Fibroblast of skin of scalp (primary cell): ENCODE results near the gene UBE2E1.
"Not testable (repeated sequence)": the region's sequence is repeated elsewhere in the genome, so short reads cannot be mapped to it uniquely, and the experiment has no call there.

Experiments used
- DNase-seq: peaks from one replicate; pipeline ENCODE4 v3.0.0-alpha.2; 2013

Gene UBE2E1

GRCh38 chr3:23822559-23822958 lies 16.8 kb downstream of the UBE2E1 start:
- DNase-seq: no peak

- DNase-seq: no peak
Observed at GRCh38 chr3:23823620-23824019, 17.9 kb downstream of the UBE2E1 start.

- DNase-seq: no peak
Observed at GRCh38 chr3:23824699-23825444, 19.1 kb downstream of the UBE2E1 start.

GRCh38 chr3:23825802-23826201 lies 20.0 kb downstream of the UBE2E1 start:
- DNase-seq: no peak

- no peak for DNase-seq
Observed at GRCh38 chr3:23826382-23827064, 20.8 kb downstream of the UBE2E1 start.

- no peak for DNase-seq
Observed at GRCh38 chr3:23829242-23829934, 23.6 kb downstream of the UBE2E1 start.

- DNase-seq: no peak
Observed at GRCh38 chr3:23830869-23831484, 25.2 kb downstream of the UBE2E1 start.

- no peak for DNase-seq
Observed at GRCh38 chr3:23831517-23832394, 26.0 kb downstream of the UBE2E1 start.

GRCh38 chr3:23832523-23832922 lies 26.8 kb downstream of the UBE2E1 start:
- DNase-seq: no peak

- peak; percentile 12 for DNase-seq
Observed at GRCh38 chr3:23834082-23834870, 28.5 kb downstream of the UBE2E1 start.

- no peak for DNase-seq
Observed at GRCh38 chr3:23835087-23835486, 29.3 kb downstream of the UBE2E1 start.

- no peak for DNase-seq
Observed at GRCh38 chr3:23835802-23836201, 30.0 kb downstream of the UBE2E1 start.

GRCh38 chr3:23836536-23837230 lies 30.9 kb downstream of the UBE2E1 start:
- no peak for DNase-seq

GRCh38 chr3:23837286-23837685 lies 31.5 kb downstream of the UBE2E1 start:
- DNase-seq: no peak

GRCh38 chr3:23837691-23838090 lies 31.9 kb downstream of the UBE2E1 start:
- DNase-seq: no peak

GRCh38 chr3:23840521-23840920 lies 34.8 kb downstream of the UBE2E1 start:
- no peak for DNase-seq

- no peak for DNase-seq
Observed at GRCh38 chr3:23843869-23844268, 38.1 kb downstream of the UBE2E1 start.

GRCh38 chr3:23845326-23846216 lies 39.8 kb downstream of the UBE2E1 start:
- no peak for DNase-seq

GRCh38 chr3:23849462-23849861 lies 43.7 kb downstream of the UBE2E1 start:
- DNase-seq: not testable (repeated sequence)

GRCh38 chr3:23856286-23856685 lies 50.5 kb downstream of the UBE2E1 start:
- peak; percentile 61 for DNase-seq
